Suprapubic skin (tissue), 4 donors: ENCODE results near the gene SMCO4. TPM values are rescaled to one million over a fixed set of nuclear protein-coding genes. Genes with fewer than 3 reads are reported as not detected.

Experiments
- DNase-seq, 2 donors: peaks; one replicate each; pipeline ENCODE4 v3.0.0-alpha.2; 2019; ENCODE audit warnings: low spot score in 2 of 2
- H3K27ac ChIP-seq: fragments of 200-600 bp; sonication (generic); one replicate; pipeline ENCODE4 v1.5.1; 2019
- H3K27me3 ChIP-seq: fragments of 200-600 bp; sonication (generic); one replicate; pipeline ENCODE4 v1.5.1; 2019
- H3K36me3 ChIP-seq: fragments of 200-600 bp; sonication (generic); one replicate; pipeline ENCODE4 v1.5.1; 2019
- H3K4me1 ChIP-seq: fragments of 200-600 bp; sonication (generic); one replicate; pipeline ENCODE4 v1.5.1; 2019
- H3K4me3 ChIP-seq: fragments of 200-600 bp; sonication (generic); one replicate; pipeline ENCODE4 v1.5.1; 2019; ENCODE audit warnings: mild to moderate bottlenecking
- H3K9me3 ChIP-seq: fragments of 200-600 bp; sonication (generic); one replicate; pipeline ENCODE4 v1.5.1; 2019
- EP300 ChIP-seq: sonication (generic); formaldehyde crosslinking; IDR thresholded peaks from one replicate; pipeline ENCODE4 v1.6.1; 2017; ENCODE audit warnings: antibody characterized with exemption
- POLR2A ChIP-seq, 2 donors: fragments of 450-650 bp; IDR thresholded peaks; one replicate each; pipeline ENCODE4 v1.6.1; 2017; ENCODE audit warnings: antibody characterized with exemption in 2 of 2, mild to moderate bottlenecking in 2 of 2, moderate library complexity in 2 of 2
- POLR2AphosphoS5 ChIP-seq, 3 donors: sonication (generic); formaldehyde crosslinking; IDR thresholded peaks; one replicate each; pipeline ENCODE4 v1.6.1; 2017; ENCODE audit warnings: antibody characterized with exemption in 3 of 3
- WGBS: methylation state at CpG from one replicate; pipeline ENCODE4 v1.1.5; 2018; 5-methylcytosine and 5-hydroxymethylcytosine counted together
- total RNA-seq, 4 donors: library from RNA; depleted of rRNA; stranded (reverse); fragments of >200 nt; gene quantifications; one replicate each; pipeline ENCODE4 v1.1.0, GENCODE V29; 2016
- TF ChIP-seq, protein P1 (sequence below), 2 donors: fragments of 200-600 bp in 1 of 2; fragments of 450-650 bp in 1 of 2; sonication (generic) in 1 of 2; IDR thresholded peaks; one replicate each; pipeline ENCODE4 v1.5.1; 2016 to 2019; ENCODE audit warnings: antibody characterized with exemption in 2 of 2, mild to moderate bottlenecking in 1 of 2, moderate library complexity in 1 of 2

The SMCO4 gene
- total RNA-seq, 4 donors from 2014 or later, result 12.1 to 53.1 (median 26.9) TPM

DNA sequence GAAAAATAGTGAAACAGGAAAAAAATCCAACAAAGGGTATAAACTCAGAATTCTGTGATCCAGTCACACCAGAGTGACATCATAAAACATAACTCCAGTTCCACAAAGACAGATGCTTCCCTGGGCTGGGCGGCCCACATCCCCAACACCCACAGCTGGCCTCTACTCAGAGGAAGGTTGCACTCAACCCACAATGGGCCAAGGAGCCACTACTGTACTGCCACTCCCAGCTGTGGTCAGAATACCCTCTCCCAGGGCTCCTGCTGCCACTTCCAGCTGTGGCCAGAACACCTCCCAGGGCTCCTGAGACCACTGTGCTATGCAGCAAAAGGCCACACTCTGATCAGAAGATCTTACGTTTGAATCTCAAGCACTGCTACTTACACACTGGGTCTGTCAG lies 18.3 kb downstream of the SMCO4 start:
- peaks cover 34% of the 10 kb centered on the region for H3K4me1 ChIP-seq
- WGBS, result 91% methylated on average over 2 of the region's 2 CpGs

DNA sequence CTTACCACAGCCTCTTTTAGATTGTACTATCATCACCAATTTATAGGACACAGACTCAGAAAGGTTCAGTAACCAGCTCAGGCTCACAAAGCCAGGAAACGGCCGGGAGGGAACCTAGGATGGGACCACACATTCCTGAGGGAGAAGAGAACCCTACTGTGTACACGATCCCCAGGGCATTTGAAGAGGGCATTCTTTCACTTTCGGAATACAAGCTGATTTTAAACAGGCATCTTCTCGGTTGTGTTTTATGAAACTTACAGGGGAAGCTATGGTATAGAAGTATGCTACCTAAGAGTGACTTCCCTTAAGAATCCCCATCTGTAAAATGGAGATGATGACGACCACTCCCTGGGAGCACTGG lies 19.0 kb downstream of the SMCO4 start:
- H3K27ac ChIP-seq, result no peak overlapping the region
- H3K9me3 ChIP-seq, result no peaks in the 10 kb centered on the region
- TF ChIP-seq EP300 (no peak), POLR2A (IDR thresholded peaks at IDR 0.05) (no peak), POLR2AphosphoS5 (IDR thresholded peaks at IDR 0.05) (no peak)
- TF ChIP-seq, protein P1, sequence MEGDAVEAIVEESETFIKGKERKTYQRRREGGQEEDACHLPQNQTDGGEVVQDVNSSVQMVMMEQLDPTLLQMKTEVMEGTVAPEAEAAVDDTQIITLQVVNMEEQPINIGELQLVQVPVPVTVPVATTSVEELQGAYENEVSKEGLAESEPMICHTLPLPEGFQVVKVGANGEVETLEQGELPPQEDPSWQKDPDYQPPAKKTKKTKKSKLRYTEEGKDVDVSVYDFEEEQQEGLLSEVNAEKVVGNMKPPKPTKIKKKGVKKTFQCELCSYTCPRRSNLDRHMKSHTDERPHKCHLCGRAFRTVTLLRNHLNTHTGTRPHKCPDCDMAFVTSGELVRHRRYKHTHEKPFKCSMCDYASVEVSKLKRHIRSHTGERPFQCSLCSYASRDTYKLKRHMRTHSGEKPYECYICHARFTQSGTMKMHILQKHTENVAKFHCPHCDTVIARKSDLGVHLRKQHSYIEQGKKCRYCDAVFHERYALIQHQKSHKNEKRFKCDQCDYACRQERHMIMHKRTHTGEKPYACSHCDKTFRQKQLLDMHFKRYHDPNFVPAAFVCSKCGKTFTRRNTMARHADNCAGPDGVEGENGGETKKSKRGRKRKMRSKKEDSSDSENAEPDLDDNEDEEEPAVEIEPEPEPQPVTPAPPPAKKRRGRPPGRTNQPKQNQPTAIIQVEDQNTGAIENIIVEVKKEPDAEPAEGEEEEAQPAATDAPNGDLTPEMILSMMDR (IDR thresholded peaks at IDR 0.05), result no peak
- H3K4me3 ChIP-seq, result no peak overlapping the region
- 75% methylated on average over 6 of the region's 6 CpGs for WGBS
- DNase-seq, result no peak
- no peaks in the 10 kb centered on the region for H3K27me3 ChIP-seq
- H3K36me3 ChIP-seq, result no peaks in the 10 kb centered on the region
- peaks cover 34% of the 10 kb centered on the region for H3K4me1 ChIP-seq

More for the DNA sequence above, 18.3 kb downstream of the SMCO4 start:
- TF ChIP-seq POLR2A (IDR thresholded peaks at IDR 0.05) (no peak), POLR2AphosphoS5 (IDR thresholded peaks at IDR 0.05) (no peak), EP300 (no peak)
- TF ChIP-seq, protein P1 (IDR thresholded peaks at IDR 0.05), result no peak
- Histone ChIP-seq H3K36me3 (no peaks in the 10 kb centered on the region), H3K27ac (no peak overlapping the region), H3K9me3 (no peaks in the 10 kb centered on the region), H3K4me3 (no peak overlapping the region), H3K27me3 (no peaks in the 10 kb centered on the region)
- no peak for DNase-seq

DNA sequence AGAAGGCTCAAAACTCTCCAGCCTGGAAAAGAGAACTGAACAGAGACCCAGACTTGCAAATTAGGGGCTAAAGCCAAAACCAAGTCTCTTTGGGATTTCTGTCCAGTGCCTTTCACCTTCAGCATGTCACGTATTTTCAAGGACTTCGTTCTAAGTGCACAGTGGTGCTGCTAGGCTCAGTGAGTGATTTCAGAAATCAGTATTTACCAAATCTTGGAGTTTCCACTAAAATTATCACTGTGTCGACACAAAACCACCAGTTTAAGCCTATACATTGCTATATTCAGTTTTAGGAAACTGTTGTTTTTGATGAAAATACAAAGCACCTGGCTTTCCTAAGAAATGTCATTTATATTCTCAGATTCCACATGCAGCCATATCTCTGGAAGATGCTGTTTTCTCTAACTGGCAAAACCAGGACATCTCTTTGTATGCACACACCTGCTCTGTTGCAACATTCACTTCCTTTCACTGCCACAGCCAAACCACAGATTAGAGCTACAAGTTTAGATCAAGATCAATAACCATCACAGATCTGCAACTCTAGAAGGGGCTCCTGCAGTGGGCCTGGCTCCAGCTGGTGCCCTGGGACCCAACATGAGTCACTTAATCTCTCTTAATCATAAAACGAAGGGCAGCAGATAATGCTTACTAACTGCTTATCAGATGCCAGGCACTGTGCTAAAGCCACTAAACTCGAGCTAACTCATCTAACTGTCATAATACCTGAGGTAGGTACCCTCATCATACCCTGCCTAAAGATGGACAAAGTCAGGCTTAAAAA lies 22.3 kb downstream of the SMCO4 start:
- no peak overlapping the region for H3K27ac ChIP-seq
- no peaks in the 10 kb centered on the region for H3K27me3 ChIP-seq
- H3K4me3 ChIP-seq, result no peak overlapping the region
- TF ChIP-seq EP300 (no peak), POLR2AphosphoS5 (IDR thresholded peaks at IDR 0.05) (no peak), POLR2A (IDR thresholded peaks at IDR 0.05) (no peak)
- TF ChIP-seq, protein P1 (IDR thresholded peaks at IDR 0.05), result no peak
- WGBS, result 72% methylated on average over 5 of the region's 5 CpGs
- no peaks in the 10 kb centered on the region for H3K36me3 ChIP-seq
- no peak for DNase-seq
- H3K4me1 ChIP-seq, result peaks cover 27% of the 10 kb centered on the region
- H3K9me3 ChIP-seq, result no peaks in the 10 kb centered on the region

DNA sequence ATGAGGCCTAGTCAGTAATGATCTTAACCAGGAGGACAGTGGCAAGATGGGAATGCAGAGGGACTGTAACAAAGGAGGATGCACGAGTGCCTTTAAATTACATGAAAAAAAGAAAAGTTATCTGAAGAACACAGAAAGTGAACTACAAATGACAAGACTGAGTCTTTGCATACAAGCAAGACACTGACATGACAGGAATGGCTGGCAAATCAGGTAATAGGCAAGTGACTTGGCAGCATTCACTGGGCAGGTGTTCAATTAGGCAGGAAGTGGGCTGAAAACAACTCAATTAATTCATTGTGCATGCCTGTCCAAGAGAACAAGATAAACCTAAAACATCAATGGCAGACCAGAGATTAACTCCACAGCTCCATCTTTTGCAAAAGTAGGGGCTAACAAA lies 24.0 kb downstream of the SMCO4 start:
- TF ChIP-seq POLR2AphosphoS5 (IDR thresholded peaks at IDR 0.05) (no peak), POLR2A (IDR thresholded peaks at IDR 0.05) (no peak), EP300 (no peak)
- TF ChIP-seq, protein P1 (IDR thresholded peaks at IDR 0.05), result no peak
- no peak for DNase-seq
- WGBS, result 67% methylated on average over 1 of the region's 1 CpG
- Histone ChIP-seq H3K27me3 (no peaks in the 10 kb centered on the region), H3K4me3 (no peak overlapping the region), H3K9me3 (no peaks in the 10 kb centered on the region), H3K4me1 (peaks cover 28% of the 10 kb centered on the region), H3K27ac (no peak overlapping the region), H3K36me3 (no peaks in the 10 kb centered on the region)

DNA sequence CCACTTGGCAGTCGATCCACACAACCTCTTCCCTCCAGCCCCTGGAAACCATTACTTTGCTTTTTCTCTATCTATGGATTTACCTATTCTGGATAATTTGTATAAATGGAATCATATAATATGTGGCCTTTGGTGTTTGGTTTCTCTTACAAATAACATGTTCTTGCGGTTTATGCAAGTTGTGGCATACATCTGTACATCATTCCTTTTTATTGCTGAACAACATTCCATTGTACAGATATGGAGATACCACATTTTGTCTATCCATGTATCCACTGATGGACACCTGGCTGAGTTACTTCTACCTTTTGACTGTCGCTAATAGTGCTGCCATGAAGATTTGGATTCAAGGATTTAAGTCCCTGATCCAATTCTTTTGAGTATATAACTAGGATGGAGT lies 25.1 kb downstream of the SMCO4 start:
- no peaks in the 10 kb centered on the region for H3K27me3 ChIP-seq
- TF ChIP-seq POLR2AphosphoS5 (IDR thresholded peaks at IDR 0.05), result no peak
- TF ChIP-seq POLR2A (IDR thresholded peaks at IDR 0.05), result no peak
- no peak for TF ChIP-seq EP300
- TF ChIP-seq, protein P1 (IDR thresholded peaks at IDR 0.05), result no peak
- DNase-seq, result no peak
- H3K4me3 ChIP-seq, result no peak overlapping the region
- peaks cover 28% of the 10 kb centered on the region for H3K4me1 ChIP-seq
- no peaks in the 10 kb centered on the region for H3K9me3 ChIP-seq
- H3K36me3 ChIP-seq, result no peaks in the 10 kb centered on the region
- H3K27ac ChIP-seq, result no peak overlapping the region
- WGBS, result 62% methylated on average over 3 of the region's 3 CpGs
